Ecto neural progenitor cell (in vitro differentiated cells): Measurements from ENCODE around the gene SIGLEC14.
"Not testable (repeated sequence)": the region's sequence is repeated elsewhere in the genome, so short reads cannot be mapped to it uniquely, and the experiment has no call there.

Experiments
- DNase-seq: peaks from one replicate; pipeline ENCODE4 v3.0.0-alpha.2; 2018; ENCODE audit warnings: low spot score

Gene SIGLEC14

GRCh38 chr19:51668216-51668615 lies 21.6 kb upstream of the SIGLEC14 start:
- DNase-seq = no peak

- DNase-seq = no peak
Observed at GRCh38 chr19:51664997-51665396, 18.4 kb upstream of the SIGLEC14 start.

- DNase-seq = no peak
Observed at GRCh38 chr19:51664131-51664530, 17.5 kb upstream of the SIGLEC14 start.

- DNase-seq = no peak
Observed at GRCh38 chr19:51663650-51664049, 17.0 kb upstream of the SIGLEC14 start.

GRCh38 chr19:51660975-51661600 lies 14.5 kb upstream of the SIGLEC14 start:
- peak; percentile 84 for DNase-seq

- DNase-seq = no peak
Observed at GRCh38 chr19:51654783-51655182, 8.2 kb upstream of the SIGLEC14 start.

- no peak for DNase-seq
Observed at GRCh38 chr19:51653162-51653561, 6.5 kb upstream of the SIGLEC14 start.

GRCh38 chr19:51652266-51652665 lies 5.6 kb upstream of the SIGLEC14 start:
- DNase-seq = no peak

- DNase-seq = no peak
Observed at GRCh38 chr19:51651216-51651846, 4.7 kb upstream of the SIGLEC14 start.

- DNase-seq = no peak
Observed at GRCh38 chr19:51647318-51647717, 693 bp upstream of the SIGLEC14 start.

- no peak for DNase-seq
Observed at GRCh38 chr19:51644636-51645271, 1.9 kb downstream of the SIGLEC14 start.

- DNase-seq = no peak
Observed at GRCh38 chr19:51641648-51642047, 5.0 kb downstream of the SIGLEC14 start.

GRCh38 chr19:51640386-51640785 lies 6.2 kb downstream of the SIGLEC14 start:
- DNase-seq = no peak

GRCh38 chr19:51639916-51640315 lies 6.7 kb downstream of the SIGLEC14 start:
- DNase-seq = no peak

- no peak for DNase-seq
Observed at GRCh38 chr19:51637362-51637978, 9.2 kb downstream of the SIGLEC14 start.

GRCh38 chr19:51632126-51632525 lies 14.5 kb downstream of the SIGLEC14 start:
- no peak for DNase-seq

GRCh38 chr19:51630315-51630714 lies 16.3 kb downstream of the SIGLEC14 start, which contains the start of gene SIGLEC5:
Gene SIGLEC5 (minus strand): TSS chr19:51630401. CDS start chr19:51630335, 66 bp downstream.
- DNase-seq = not testable (repeated sequence)

GRCh38 chr19:51628153-51628939 lies 18.3 kb downstream of the SIGLEC14 start:
- DNase-seq = no peak

GRCh38 chr19:51627491-51628138 lies 19.0 kb downstream of the SIGLEC14 start:
- DNase-seq = no peak

- no peak for DNase-seq
Observed at GRCh38 chr19:51626675-51627074, 19.9 kb downstream of the SIGLEC14 start.

- DNase-seq = no peak
Observed at GRCh38 chr19:51621178-51621577, 25.4 kb downstream of the SIGLEC14 start.

GRCh38 chr19:51615991-51616390 lies 30.6 kb downstream of the SIGLEC14 start:
- DNase-seq = no peak
